ENCODE data around the gene ELOVL6. TPM values are rescaled to one million over a fixed set of nuclear protein-coding genes. Genes with fewer than 3 reads are reported as not detected.

ELOVL6 gene
- total RNA-seq, 2 donors from 2014 or later: 43.5 to 44.8 TPM

DNA sequence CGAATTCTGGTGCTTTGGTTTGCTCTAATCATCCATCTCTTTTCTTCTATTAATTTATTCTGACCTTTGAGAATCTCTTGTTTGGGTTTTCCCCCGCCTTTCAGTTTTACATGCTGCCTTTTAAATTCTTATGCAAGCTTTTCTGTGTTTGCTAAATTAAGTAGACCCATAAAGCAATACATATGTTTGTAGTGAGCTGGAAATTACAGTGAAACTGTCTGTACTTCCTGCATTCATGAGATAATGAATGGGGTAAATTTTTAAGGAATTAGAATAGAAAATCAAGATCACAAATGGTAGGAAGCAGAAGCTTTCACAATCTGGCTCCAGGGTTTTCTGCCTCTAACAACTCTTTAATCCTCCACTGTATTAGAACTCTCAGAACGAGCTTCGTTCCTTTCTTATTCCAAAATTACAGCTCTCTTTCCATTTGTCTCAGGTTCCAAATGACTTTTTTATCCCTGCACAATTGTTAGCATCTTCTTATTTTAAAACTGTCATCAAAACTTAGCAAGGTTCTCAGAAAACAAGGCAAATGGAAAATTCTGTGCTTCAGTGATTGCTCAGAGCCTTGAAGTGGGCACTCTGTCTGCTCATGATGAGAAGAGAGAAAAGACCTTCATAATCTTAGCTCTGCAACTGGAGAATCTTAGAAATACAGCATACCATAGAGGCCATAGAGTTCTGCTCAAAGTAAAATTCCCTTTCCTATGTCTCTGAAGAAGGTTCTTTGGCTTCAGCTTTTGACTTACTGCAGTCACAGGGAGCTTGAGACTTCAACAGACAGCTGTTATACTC lies 177.6 kb downstream of the ELOVL6 start:
- TF ChIP-seq, protein P1, sequence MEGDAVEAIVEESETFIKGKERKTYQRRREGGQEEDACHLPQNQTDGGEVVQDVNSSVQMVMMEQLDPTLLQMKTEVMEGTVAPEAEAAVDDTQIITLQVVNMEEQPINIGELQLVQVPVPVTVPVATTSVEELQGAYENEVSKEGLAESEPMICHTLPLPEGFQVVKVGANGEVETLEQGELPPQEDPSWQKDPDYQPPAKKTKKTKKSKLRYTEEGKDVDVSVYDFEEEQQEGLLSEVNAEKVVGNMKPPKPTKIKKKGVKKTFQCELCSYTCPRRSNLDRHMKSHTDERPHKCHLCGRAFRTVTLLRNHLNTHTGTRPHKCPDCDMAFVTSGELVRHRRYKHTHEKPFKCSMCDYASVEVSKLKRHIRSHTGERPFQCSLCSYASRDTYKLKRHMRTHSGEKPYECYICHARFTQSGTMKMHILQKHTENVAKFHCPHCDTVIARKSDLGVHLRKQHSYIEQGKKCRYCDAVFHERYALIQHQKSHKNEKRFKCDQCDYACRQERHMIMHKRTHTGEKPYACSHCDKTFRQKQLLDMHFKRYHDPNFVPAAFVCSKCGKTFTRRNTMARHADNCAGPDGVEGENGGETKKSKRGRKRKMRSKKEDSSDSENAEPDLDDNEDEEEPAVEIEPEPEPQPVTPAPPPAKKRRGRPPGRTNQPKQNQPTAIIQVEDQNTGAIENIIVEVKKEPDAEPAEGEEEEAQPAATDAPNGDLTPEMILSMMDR (conservative IDR thresholded peaks at IDR 0.05): no peak
- peaks cover 3% of the 10 kb centered on the region for H3K27me3 Mint-ChIP-seq (ENCODE audit: insufficient read depth)
- no peak overlapping the region for H3K4me3 ChIP-seq (ENCODE audit: low read length)
- no peak overlapping the region for H3K27ac ChIP-seq (ENCODE audit: low read depth, low read length)
- no peaks in the 10 kb centered on the region for H3K9me3 ChIP-seq (ENCODE audit: control insufficient read depth, low read length)
- no peaks in the 10 kb centered on the region for H3K4me1 ChIP-seq (ENCODE audit: control insufficient read depth, insufficient read depth, low read length)
- no peak overlapping the region for H3K4me3 Mint-ChIP-seq
- no peaks in the 10 kb centered on the region for H3K36me3 ChIP-seq (ENCODE audit: control insufficient read depth, insufficient read depth, low read length)
- no peaks in the 10 kb centered on the region for H3K27me3 ChIP-seq (ENCODE audit: control insufficient read depth, insufficient read depth, low read length, poor library complexity, severe bottlenecking)
- peaks cover 5% of the 10 kb centered on the region for H3K9me3 Mint-ChIP-seq
- H3K9ac ChIP-seq (ENCODE audit: extremely low read depth, low read length, poor library complexity, severe bottlenecking): no peak overlapping the region
- no peak for DNase-seq
- 80 to 86% methylated on average over 2 to 4 of the region's 4 CpGs for WGBS, 2 experiments (ENCODE audit: insufficient coverage in 1 of 2, insufficient read length in 1 of 2)
- H3K27ac Mint-ChIP-seq: no peak overlapping the region
- peaks cover 6% of the 10 kb centered on the region for H3K4me1 Mint-ChIP-seq
- peaks cover 3% of the 10 kb centered on the region for H3K36me3 Mint-ChIP-seq (ENCODE audit: low read depth)

DNA sequence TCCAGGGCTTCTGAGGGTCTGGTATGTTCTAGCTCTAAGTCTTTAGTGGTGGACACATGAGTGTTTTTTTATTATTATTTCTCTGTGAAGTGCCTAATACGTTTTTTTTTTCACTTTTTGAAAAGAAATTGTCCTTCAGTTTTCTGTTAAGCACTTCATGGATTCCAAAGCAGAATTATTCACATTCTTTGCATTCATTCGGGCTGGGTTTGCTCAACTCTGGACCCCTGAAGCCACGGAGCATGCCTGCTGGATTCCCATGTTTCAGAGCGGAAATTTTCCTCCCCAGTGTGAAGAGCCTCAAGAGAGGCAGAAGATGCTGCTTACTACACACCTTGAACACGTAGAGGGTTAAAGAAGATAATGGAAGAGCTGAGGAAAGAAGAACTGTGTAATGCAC lies 178.3 kb downstream of the ELOVL6 start:
- Mint-ChIP-seq H3K4me3 (no peak overlapping the region), H3K4me1 (peaks cover 6% of the 10 kb centered on the region), H3K36me3 (ENCODE audit: low read depth) (peaks cover 3% of the 10 kb centered on the region), H3K27me3 (ENCODE audit: insufficient read depth) (peaks cover 3% of the 10 kb centered on the region), H3K27ac (no peak overlapping the region), H3K9me3 (peaks cover 6% of the 10 kb centered on the region)
- no peak overlapping the region for H3K4me3 ChIP-seq (ENCODE audit: low read length)
- no peaks in the 10 kb centered on the region for H3K4me1 ChIP-seq (ENCODE audit: control insufficient read depth, insufficient read depth, low read length)
- H3K27ac ChIP-seq (ENCODE audit: low read depth, low read length): no peak overlapping the region
- no peaks in the 10 kb centered on the region for H3K27me3 ChIP-seq (ENCODE audit: control insufficient read depth, insufficient read depth, low read length, poor library complexity, severe bottlenecking)
- 66 to 70% methylated on average over 5 of the region's 5 CpGs for WGBS, 2 experiments (ENCODE audit: insufficient coverage in 1 of 2, insufficient read length in 1 of 2)
- DNase-seq: peak; percentile 58
- H3K36me3 ChIP-seq (ENCODE audit: control insufficient read depth, insufficient read depth, low read length): no peaks in the 10 kb centered on the region
- no peaks in the 10 kb centered on the region for H3K9me3 ChIP-seq (ENCODE audit: control insufficient read depth, low read length)
- TF ChIP-seq, protein P1 (conservative IDR thresholded peaks at IDR 0.05): no peak
- no peak overlapping the region for H3K9ac ChIP-seq (ENCODE audit: extremely low read depth, low read length, poor library complexity, severe bottlenecking)

DNA sequence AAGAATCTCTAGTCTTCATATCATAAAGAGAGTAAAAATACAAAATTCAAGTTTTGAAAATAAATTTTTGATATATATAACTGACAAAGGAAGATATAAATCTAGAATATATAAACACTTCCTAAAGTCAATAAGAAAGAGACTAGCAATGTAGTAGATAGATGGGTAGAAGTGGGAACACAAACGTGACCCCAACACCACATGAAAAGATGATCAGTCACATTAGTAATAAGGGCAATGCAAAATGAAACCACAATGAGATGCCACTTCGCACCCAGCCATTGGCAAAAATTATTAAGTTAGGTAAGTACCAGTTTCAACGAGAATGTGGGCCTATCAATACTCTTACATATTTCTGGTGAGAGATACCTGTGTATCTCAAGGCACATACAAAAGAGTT lies 179.3 kb downstream of the ELOVL6 start:
- DNase-seq: no peak
- peaks cover 3% of the 10 kb centered on the region for H3K36me3 Mint-ChIP-seq (ENCODE audit: low read depth)
- H3K27ac ChIP-seq (ENCODE audit: low read depth, low read length): no peak overlapping the region
- H3K4me1 Mint-ChIP-seq: peaks cover 6% of the 10 kb centered on the region
- 94 to 100% methylated on average over 1 to 3 of the region's 3 CpGs for WGBS, 2 experiments (ENCODE audit: insufficient coverage in 1 of 2, insufficient read length in 1 of 2)
- peaks cover 3% of the 10 kb centered on the region for H3K27me3 Mint-ChIP-seq (ENCODE audit: insufficient read depth)
- H3K9me3 ChIP-seq (ENCODE audit: control insufficient read depth, low read length): no peaks in the 10 kb centered on the region
- H3K4me1 ChIP-seq (ENCODE audit: control insufficient read depth, insufficient read depth, low read length): no peaks in the 10 kb centered on the region
- TF ChIP-seq, protein P1 (conservative IDR thresholded peaks at IDR 0.05): no peak
- H3K9me3 Mint-ChIP-seq: peaks cover 7% of the 10 kb centered on the region
- no peak overlapping the region for H3K27ac Mint-ChIP-seq
- H3K27me3 ChIP-seq (ENCODE audit: control insufficient read depth, insufficient read depth, low read length, poor library complexity, severe bottlenecking): no peaks in the 10 kb centered on the region
- H3K9ac ChIP-seq (ENCODE audit: extremely low read depth, low read length, poor library complexity, severe bottlenecking): no peak overlapping the region
- no peak overlapping the region for H3K4me3 Mint-ChIP-seq
- no peak overlapping the region for H3K4me3 ChIP-seq (ENCODE audit: low read length)
- no peaks in the 10 kb centered on the region for H3K36me3 ChIP-seq (ENCODE audit: control insufficient read depth, insufficient read depth, low read length)
